B cell (primary cell): ENCODE measurements around the gene HIP1R. TPM values are rescaled to one million over a fixed set of nuclear protein-coding genes. Genes with fewer than 3 reads are reported as not detected.

Experiments used
- ATAC-seq: fragments of 200-7000 bp; cut with Tn5 transposase; one replicate; pipeline ENCODE4 v1.10.0; 2021; ENCODE audit warnings: low read depth, mild to moderate bottlenecking, moderate number of reproducible peaks, moderate library complexity
- CTCF ChIA-PET: fragments of 350-600 bp; sonication (Branson Sonifier 250); formaldehyde crosslinking; loops from one replicate; lab custom pipeline; 2021; ENCODE audit warnings: antibody characterized with exemption, inconsistent platforms; lab: Charles Lee
- POLR2A ChIA-PET: fragments of 350-600 bp; sonication (Branson Sonifier 250); formaldehyde crosslinking; loops from one replicate; lab custom pipeline; 2021; ENCODE audit warnings: antibody characterized with exemption; lab: Charles Lee
- DNase-seq: peaks from one replicate; pipeline ENCODE4 v3.0.0; 2013
- H2AFZ ChIP-seq: 2 replicates; pipeline ENCODE4 v1.6.1; 2012; ENCODE audit warnings: mild to moderate bottlenecking, low read depth, low read length; ENCODE audit not compliant: insufficient read depth, poor library complexity, severe bottlenecking
- H3K27ac ChIP-seq, 2 donors: 1 replicate in 1 of 2; 2 replicates in 1 of 2; pipeline ENCODE4 v1.5.1; 2012 to 2013; ENCODE audit warnings: low read length in 2 of 2, mild to moderate bottlenecking in 2 of 2, moderate library complexity in 1 of 2
- H3K27me3 ChIP-seq, 4 experiments: fragments of 200-600 bp in 1 of 4; sonication (generic) in 1 of 4; replicated peaks in 1 of 4; 1 replicate in 2 of 4; 2 replicates in 2 of 4; pipeline versions ENCODE4 v1.6.1 to v1.7.0; 2013 to 2016; ENCODE audit warnings: low read length in 3 of 4, mild to moderate bottlenecking in 2 of 4, mixed read lengths in 1 of 4, moderate library complexity in 1 of 4; ENCODE audit not compliant: insufficient read depth in 4 of 4, control insufficient read depth in 3 of 4; ENCODE audit errors: control extremely low read depth in 1 of 4
- H3K36me3 ChIP-seq, 2 experiments: replicated peaks in 1 of 2; 1 replicate in 1 of 2; 2 replicates in 1 of 2; pipeline versions ENCODE4 v1.6.1 to v1.7.1; 2013; ENCODE audit warnings: low read length in 1 of 2; ENCODE audit not compliant: insufficient read depth in 2 of 2, control insufficient read depth in 1 of 2; ENCODE audit errors: control extremely low read depth in 1 of 2, extremely low read depth in 1 of 2
- H3K4me1 ChIP-seq, 2 donors: fragments of 200-600 bp in 1 of 2; sonication (generic) in 1 of 2; 1 replicate in 1 of 2; 2 replicates in 1 of 2; pipeline versions ENCODE4 v1.5.1 to v1.6.1; 2013 to 2017; ENCODE audit warnings: low read length in 2 of 2; ENCODE audit not compliant: control insufficient read depth in 2 of 2, insufficient read depth in 2 of 2
- H3K4me2 ChIP-seq: replicated peaks from 2 replicates; pipeline ENCODE3; 2012; ENCODE audit warnings: mild to moderate bottlenecking, low read depth, low read length; ENCODE audit not compliant: poor library complexity, severe bottlenecking
- H3K4me3 ChIP-seq, 5 experiments: fragments of 200-600 bp in 1 of 5; sonication (generic) in 1 of 5; 1 replicate in 3 of 5; 2 replicates in 2 of 5; pipeline versions ENCODE4 v1.5.1 to v1.7.0; 2011 to 2016; ENCODE audit warnings: low read length in 4 of 5, mild to moderate bottlenecking in 4 of 5, low read depth in 2 of 5, control low read depth in 1 of 5, moderate library complexity in 1 of 5; ENCODE audit not compliant: insufficient read depth in 1 of 5; ENCODE audit errors: control extremely low read depth in 1 of 5, extremely low read depth in 1 of 5
- H3K79me2 ChIP-seq: fragments of 200-600 bp; sonication (generic); one replicate; pipeline ENCODE4 v1.6.0; 2016; ENCODE audit warnings: low read length; ENCODE audit not compliant: control insufficient read depth, insufficient read depth
- H3K9ac ChIP-seq: fragments of 200-600 bp; sonication (generic); 2 replicates; pipeline ENCODE4 v1.6.1; 2017; ENCODE audit warnings: mild to moderate bottlenecking, low read length, moderate library complexity
- H3K9me3 ChIP-seq, 3 donors: one replicate each; pipeline versions ENCODE4 v1.6.1 to v1.7.1; 2013; ENCODE audit warnings: low read length in 2 of 3; ENCODE audit not compliant: control insufficient read depth in 2 of 3, insufficient read depth in 1 of 3; ENCODE audit errors: control extremely low read depth in 1 of 3
- H4K20me1 ChIP-seq: 2 replicates; pipeline ENCODE4 v1.6.0; 2012; ENCODE audit warnings: mild to moderate bottlenecking, low read length; ENCODE audit not compliant: insufficient read depth, control insufficient read depth, poor library complexity, severe bottlenecking
- H3K27ac Mint-ChIP-seq: one replicate; pipeline ENCODE4 v1.8.0; 2021; ENCODE audit warnings: mixed read lengths
- H3K27me3 Mint-ChIP-seq: one replicate; pipeline ENCODE4 v1.8.0; 2021; ENCODE audit warnings: mixed read lengths
- H3K4me1 Mint-ChIP-seq: one replicate; pipeline ENCODE4 v1.8.0; 2021; ENCODE audit warnings: mixed read lengths
- H3K4me3 Mint-ChIP-seq: one replicate; pipeline ENCODE4 v1.8.0; 2021; ENCODE audit warnings: mixed read lengths
- H3K9me3 Mint-ChIP-seq: one replicate; pipeline ENCODE4 v1.8.0; 2022; ENCODE audit warnings: mixed read lengths; ENCODE audit not compliant: insufficient read depth
- CTCF ChIP-seq: fragments of 200-600 bp; IDR thresholded peaks from one replicate; pipeline ENCODE4 v1.8.0; 2022; ENCODE audit warnings: antibody characterized with exemption, mild to moderate bottlenecking
- EZH2 ChIP-seq: IDR thresholded peaks from 2 replicates; pipeline ENCODE4 v1.6.1; 2012; ENCODE audit warnings: borderline replicate concordance, low read depth, mild to moderate bottlenecking, moderate library complexity, low read length; ENCODE audit not compliant: insufficient read depth, poor library complexity, severe bottlenecking
- WGBS: methylation state at CpG from one replicate; pipeline ENCODE4 v1.1.5; 2013; ENCODE audit warnings: missing lambda C conversion rate; ENCODE audit not compliant: insufficient coverage; 5-methylcytosine and 5-hydroxymethylcytosine counted together
- intact Hi-C: fragments of 100-400 bp; cut with micrococcal nuclease; formaldehyde crosslinking; loops from one replicate; pipeline ENCODE4 v1.10.0; 2022
- polyA plus RNA-seq: library from polyadenylated mRNA; depleted of rRNA; stranded (reverse); fragments of >200 nt; gene quantifications from 2 replicates; pipeline ENCODE4 v1.2.3, GENCODE V29; 2012
- total RNA-seq, 2 donors: library from RNA; stranded (reverse); fragments of 120-200 nt in 1 of 2; gene quantifications; 1 replicate in 1 of 2; 2 replicates in 1 of 2; pipeline versions ENCODE4 v1.2.3 to v1.2.4, GENCODE V29; 2013 to 2022

Gene HIP1R
- total and polyA plus RNA-seq, 2 donors (not counting 1 experiment from before 2014, with no cell fraction given), result 289 to 390 TPM

- H3K36me3 ChIP-seq, result peaks cover 5 to 61% of the 10 kb centered on the region in 2 experiments
- no peak for DNase-seq
- peaks cover 88% of the 10 kb centered on the region for H3K4me1 Mint-ChIP-seq
- 74% methylated on average over 7 of the region's 8 CpGs for WGBS
- H3K27me3 Mint-ChIP-seq, result no peaks in the 10 kb centered on the region
- ATAC-seq, result no peak
- no peak overlapping the region for H2AFZ ChIP-seq
- peaks cover 70 to 77% of the 10 kb centered on the region in 2 donors for H3K4me1 ChIP-seq
- H3K27ac ChIP-seq, result peak overlapping the region in 1 of 2 donors; percentile 80
- no peaks in the 10 kb centered on the region for H3K9me3 ChIP-seq
- intact Hi-C loops, result no loop called here
- peak overlapping the region; percentile 49 for H3K4me3 Mint-ChIP-seq
- peak overlapping the region; percentile 94 for H3K4me2 ChIP-seq
- no peaks in the 10 kb centered on the region for H3K27me3 ChIP-seq
- H4K20me1 ChIP-seq, result peaks cover 42% of the 10 kb centered on the region
- H3K9me3 Mint-ChIP-seq, result no peaks in the 10 kb centered on the region
- ChIA-PET CTCF (interaction anchor here (2.2 to 19.2 kb wide), 6 partner anchors 8 to 369 kb away, joined by 7 to 388 read pairs (median 38); no protein-coding TSS in a partner anchor), POLR2A (interaction anchor here (0.7 kb wide), 1 partner anchor 8 kb away, joined by 4 read pairs; no protein-coding TSS in a partner anchor)
- H3K27ac Mint-ChIP-seq, result peak overlapping the region; percentile 78
- peaks cover 96% of the 10 kb centered on the region for H3K79me2 ChIP-seq
- TF ChIP-seq CTCF (no peak), EZH2 (no peak)
- H3K9ac ChIP-seq, result peak overlapping the region; percentile 7
- peak overlapping the region in 1 of 5 experiments; percentile 2 for H3K4me3 ChIP-seq
Observed at GRCh38 chr12:122869207-122869973, 34.1 kb downstream of the HIP1R start.
